Esophagus muscularis mucosa (tissue), 4 donors: ENCODE measurements around the gene STAMBP. TPM values are rescaled to one million over a fixed set of nuclear protein-coding genes. Genes with fewer than 3 reads are reported as not detected.
"Not testable (repeated sequence)": the region's sequence is repeated elsewhere in the genome, so short reads cannot be mapped to it uniquely, and the experiment has no call there.

Experiments used
- DNase-seq: peaks from one replicate; pipeline ENCODE4 v3.0.0-alpha.2; 2017; ENCODE audit errors: extremely low spot score
- H3K27ac ChIP-seq, 4 donors: fragments of 200-600 bp; sonication (generic); replicated peaks in 1 of 4; 1 replicate in 3 of 4; 2 replicates in 1 of 4; pipeline ENCODE4 v1.5.1; 2016 to 2019; ENCODE audit warnings: mild to moderate bottlenecking in 1 of 4
- H3K27me3 ChIP-seq, 4 donors: fragments of 200-600 bp; sonication (generic); one replicate each; pipeline versions ENCODE4 v1.5.1 to v1.6.0; 2016 to 2019
- H3K36me3 ChIP-seq, 4 donors: fragments of 200-600 bp; sonication (generic); one replicate each; pipeline ENCODE4 v1.5.1; 2016 to 2019
- H3K4me1 ChIP-seq, 4 donors: fragments of 200-600 bp; sonication (generic); one replicate each; pipeline ENCODE4 v1.5.1; 2016 to 2019
- H3K4me3 ChIP-seq, 4 donors: fragments of 200-600 bp; sonication (generic); 1 replicate in 2 of 4; 2 replicates in 2 of 4; pipeline ENCODE4 v1.5.1; 2016 to 2019; ENCODE audit warnings: mild to moderate bottlenecking in 4 of 4, moderate library complexity in 1 of 4
- H3K9me3 ChIP-seq, 4 donors: fragments of 200-600 bp; sonication (generic); 1 replicate in 3 of 4; 2 replicates in 1 of 4; pipeline ENCODE4 v1.5.1; 2016 to 2019
- CTCF ChIP-seq, 3 experiments: fragments of 200-600 bp in 2 of 3; fragments of 450-650 bp in 1 of 3; sonication (generic) in 2 of 3; IDR thresholded peaks; one replicate each; pipeline ENCODE4 v1.5.1; 2017 to 2019; ENCODE audit warnings: antibody characterized with exemption in 3 of 3, mild to moderate bottlenecking in 2 of 3, moderate library complexity in 1 of 3
- EP300 ChIP-seq: sonication (generic); formaldehyde crosslinking; IDR thresholded peaks from one replicate; pipeline ENCODE4 v1.6.1; 2017; ENCODE audit warnings: antibody characterized with exemption
- POLR2A ChIP-seq: fragments of 450-650 bp; IDR thresholded peaks from one replicate; pipeline ENCODE4 v1.6.1; 2017; ENCODE audit warnings: antibody characterized with exemption, moderate library complexity, mild to moderate bottlenecking, low read depth
- POLR2AphosphoS5 ChIP-seq, 2 donors: sonication (generic); formaldehyde crosslinking; IDR thresholded peaks; one replicate each; pipeline ENCODE4 v1.6.1; 2017; ENCODE audit warnings: antibody characterized with exemption in 2 of 2
- WGBS: methylation state at CpG from one replicate; pipeline ENCODE4 v1.1.5; 2018; 5-methylcytosine and 5-hydroxymethylcytosine counted together
- intact Hi-C: fragments of 100-400 bp; cut with DNase I; formaldehyde crosslinking; loops from one replicate; pipeline ENCODE4 v1.15.1; 2023
- total RNA-seq, 4 donors: library from RNA; depleted of rRNA; stranded (reverse); fragments of >200 nt; gene quantifications; one replicate each; pipeline versions ENCODE4 v1.1.0 to v1.2.1, GENCODE V29; 2016

The STAMBP gene
- total RNA-seq, result 10 to 100 TPM; 32.3 to 73.8 (median 34.1) TPM

GRCh38 chr2:73828818-73829570 lies at the start of gene STAMBP:
TSS of gene STAMBP (plus strand) at chr2:73828961. CDS start at chr2:73830857, 1,896 bp downstream.
- intact Hi-C loops, result loop anchor here (10.0 kb wide), 4 partner anchors 96 to 506 kb away; partner anchors contain the start of genes BOLA3, DGUOK and TET3

GRCh38 chr2:73779467-73780236 lies 49.1 kb upstream of the STAMBP start, which contains the start of gene DUSP11:
TSS of gene DUSP11 (minus strand) at chr2:73780103. CDS start at chr2:73779974, 129 bp downstream.
- Histone ChIP-seq H3K36me3 (peaks cover 5 to 31% (median 25%) of the 10 kb centered on the region in 4 donors), H3K27me3 (peaks cover 0 to 5% (median 0%) of the 10 kb centered on the region in 4 donors), H3K4me3 (peak within 1 kb of the TSS; percentile 81 to 92 (median 88)), H3K4me1 (peaks cover 16 to 35% (median 26%) of the 10 kb centered on the region in 4 donors), H3K9me3 (no peaks in the 10 kb centered on the region), H3K27ac (peak within 1 kb of the TSS; percentile 85 to 94 (median 93))
- intact Hi-C loops, result no loop called here
- peak; percentile 71 for TF ChIP-seq POLR2A
- TF ChIP-seq CTCF (IDR thresholded peaks at IDR 0.05), result peak; percentile 91 to 96 (median 94)
- no peak for TF ChIP-seq EP300
- peak; percentile 98 to 99 for TF ChIP-seq POLR2AphosphoS5 (IDR thresholded peaks at IDR 0.05)
- WGBS, result 0% methylated on average over 37 of the region's 40 CpGs
- peak; percentile 99 for DNase-seq

More at GRCh38 chr2:73828818-73829570, at the start of gene STAMBP:
- peak within 1 kb of the TSS; percentile 93 to 98 (median 96) for H3K27ac ChIP-seq
- peak; percentile 99 for DNase-seq
- no peaks in the 10 kb centered on the region for H3K27me3 ChIP-seq
- peaks cover 9 to 64% (median 59%) of the 10 kb centered on the region in 4 donors for H3K4me1 ChIP-seq
- peaks cover 0 to 23% (median 10%) of the 10 kb centered on the region in 4 donors for H3K36me3 ChIP-seq
- 2% methylated on average over 35 of the region's 48 CpGs for WGBS
- H3K4me3 ChIP-seq, result peak within 1 kb of the TSS; percentile 69 to 87 (median 82)
- H3K9me3 ChIP-seq, result no peaks in the 10 kb centered on the region
- TF ChIP-seq EP300 (no peak), CTCF (IDR thresholded peaks at IDR 0.05) (no peak), POLR2AphosphoS5 (IDR thresholded peaks at IDR 0.05) (peak; percentile 94 to 97), POLR2A (peak; percentile 76)

GRCh38 chr2:73780237-73780582 lies 48.6 kb upstream of the STAMBP start:
- intact Hi-C loops, result no loop called here
- WGBS, result 7% methylated on average over 7 of the region's 7 CpGs

GRCh38 chr2:73783402-73783801 lies 45.4 kb upstream of the STAMBP start:
- intact Hi-C loops, DNase-seq, H3K4me3 ChIP-seq, H3K27ac ChIP-seq, H3K9me3 ChIP-seq, H3K36me3 ChIP-seq: not testable (repeated sequence)
- WGBS, result 84% methylated on average over 15 of the region's 15 CpGs
- Histone ChIP-seq H3K27me3 (peaks cover 0 to 10% (median 0%) of the 10 kb centered on the region in 4 donors), H3K4me1 (peaks cover 7 to 17% (median 11%) of the 10 kb centered on the region in 4 donors)

More at GRCh38 chr2:73780237-73780582, 48.6 kb upstream of the STAMBP start:
- Histone ChIP-seq H3K27ac (peak overlapping the region; percentile 85 to 94 (median 93)), H3K27me3 (peaks cover 0 to 5% (median 0%) of the 10 kb centered on the region in 4 donors), H3K9me3 (no peaks in the 10 kb centered on the region), H3K4me1 (peaks cover 16 to 35% (median 26%) of the 10 kb centered on the region in 4 donors), H3K36me3 (peaks cover 5 to 26% (median 20%) of the 10 kb centered on the region in 4 donors), H3K4me3 (peak overlapping the region; percentile 81 to 92 (median 88))
- TF ChIP-seq CTCF (IDR thresholded peaks at IDR 0.05), result no peak
- TF ChIP-seq EP300, result no peak
- no peak for TF ChIP-seq POLR2AphosphoS5 (IDR thresholded peaks at IDR 0.05)
- no peak for TF ChIP-seq POLR2A
- DNase-seq, result no peak

- H3K36me3 ChIP-seq, H3K9me3 ChIP-seq, intact Hi-C loops, H3K4me3 ChIP-seq, DNase-seq, H3K27ac ChIP-seq: not testable (repeated sequence)
- Histone ChIP-seq H3K27me3 (peaks cover 0 to 10% (median 0%) of the 10 kb centered on the region in 4 donors), H3K4me1 (peaks cover 2 to 12% (median 7%) of the 10 kb centered on the region in 4 donors)
- no CpG with 5 or more reads among the region's 3 CpGs for WGBS
These were observed 44.9 kb upstream of the STAMBP start, which contains the start of gene C2orf78 for GRCh38 chr2:73783883-73784282. TSS of gene C2orf78 (plus strand) at chr2:73784183. CDS start at chr2:73784310, 127 bp downstream.
